ENCODE data around the gene EXOC6. TPM values are rescaled to one million over a fixed set of nuclear protein-coding genes. Genes with fewer than 3 reads are reported as not detected.
"Not testable (repeated sequence)": the region's sequence is repeated elsewhere in the genome, so short reads cannot be mapped to it uniquely, and the experiment has no call there.

The EXOC6 gene
- total RNA-seq, 1 donor from 2014 or later: 10.1 TPM

- no peak for ATAC-seq
- intact Hi-C loops (cut with DNase I): loop anchor here (2.0 to 5.0 kb wide), 2 partner anchors 207 to 271 kb away; no protein-coding TSS in a partner anchor
- DNase-seq (ENCODE audit: missing footprints): no peak
Observed at GRCh38 chr10:93081318-93081717, 233.0 kb downstream of the EXOC6 start.

- DNase-seq (ENCODE audit: missing footprints) (no peak), ATAC-seq (no peak)
- intact Hi-C loops (cut with DNase I): loop anchor here (2.0 to 5.0 kb wide), 2 partner anchors 207 to 270 kb away; no protein-coding TSS in a partner anchor
Observed at GRCh38 chr10:93081834-93082233, 233.5 kb downstream of the EXOC6 start.

GRCh38 chr10:93083743-93084539 lies 235.6 kb downstream of the EXOC6 start:
- DNase-seq (ENCODE audit: missing footprints) (no peak), ATAC-seq (no peak)
- intact Hi-C loops (cut with DNase I): loop anchor here (5.0 kb wide), 1 partner anchor 268 kb away; no protein-coding TSS in a partner anchor

GRCh38 chr10:93085272-93085859 lies 237.0 kb downstream of the EXOC6 start:
- DNase-seq (ENCODE audit: missing footprints) (no peak), ATAC-seq (no peak)
- intact Hi-C loops (cut with DNase I): no loop called here

- intact Hi-C loops (cut with DNase I): no loop called here
- ATAC-seq: no peak
- no peak for DNase-seq (ENCODE audit: missing footprints)
Observed at GRCh38 chr10:93086289-93086688, 238.0 kb downstream of the EXOC6 start.

- DNase-seq (ENCODE audit: missing footprints) (no peak), ATAC-seq (no peak)
- intact Hi-C loops (cut with DNase I): no loop called here
Observed at GRCh38 chr10:93087846-93088245, 239.5 kb downstream of the EXOC6 start.

- ATAC-seq (no peak), DNase-seq (ENCODE audit: missing footprints) (no peak)
- intact Hi-C loops (cut with DNase I): no loop called here
Observed at GRCh38 chr10:93088466-93088865, 240.1 kb downstream of the EXOC6 start.

- DNase-seq (ENCODE audit: missing footprints) (no peak), ATAC-seq (no peak)
- intact Hi-C loops (cut with DNase I): no loop called here
Observed at GRCh38 chr10:93090619-93091018, 242.3 kb downstream of the EXOC6 start.

GRCh38 chr10:93091960-93092359 lies 243.6 kb downstream of the EXOC6 start:
- ATAC-seq (no peak), DNase-seq (ENCODE audit: missing footprints) (no peak)
- intact Hi-C loops (cut with DNase I): no loop called here

- DNase-seq (ENCODE audit: missing footprints): no peak
- intact Hi-C loops (cut with DNase I): no loop called here
- no peak for ATAC-seq
Observed at GRCh38 chr10:93095225-93095624, 246.9 kb downstream of the EXOC6 start.

GRCh38 chr10:93096901-93097300 lies 248.6 kb downstream of the EXOC6 start:
- intact Hi-C loops (cut with DNase I): no loop called here
- DNase-seq (ENCODE audit: missing footprints) (no peak), ATAC-seq (no peak)

GRCh38 chr10:93097386-93097785 lies 249.1 kb downstream of the EXOC6 start:
- ATAC-seq (no peak), DNase-seq (ENCODE audit: missing footprints) (no peak)
- intact Hi-C loops (cut with DNase I): no loop called here

GRCh38 chr10:93098816-93099215 lies 250.5 kb downstream of the EXOC6 start:
- intact Hi-C loops (cut with DNase I): no loop called here
- no peak for DNase-seq (ENCODE audit: missing footprints)
- no peak for ATAC-seq

GRCh38 chr10:93099670-93100069 lies 251.3 kb downstream of the EXOC6 start:
- DNase-seq (ENCODE audit: missing footprints) (no peak), ATAC-seq (no peak)
- intact Hi-C loops (cut with DNase I): no loop called here

GRCh38 chr10:93101148-93101547 lies 252.8 kb downstream of the EXOC6 start:
- intact Hi-C loops (cut with DNase I); ATAC-seq; DNase-seq (ENCODE audit: missing footprints): not testable (repeated sequence)

GRCh38 chr10:93103953-93104352 lies 255.6 kb downstream of the EXOC6 start:
- intact Hi-C loops (cut with DNase I): no loop called here
- DNase-seq (ENCODE audit: missing footprints) (no peak), ATAC-seq (no peak)

- DNase-seq (ENCODE audit: missing footprints): no peak
- intact Hi-C loops (cut with DNase I): no loop called here
- no peak for ATAC-seq
Observed at GRCh38 chr10:93106631-93107072, 258.3 kb downstream of the EXOC6 start.

All from Right ventricle myocardium inferior (tissue), 1 donor.